ENCODE measurements around the gene MGAT4C.
"Not testable (repeated sequence)": the region's sequence is repeated elsewhere in the genome, so short reads cannot be mapped to it uniquely, and the experiment has no call there.

The MGAT4C gene

GRCh38 chr12:86097161-86097560 is 159.0 kb downstream of the MGAT4C start:
- Histone ChIP-seq H3K4me3 (ENCODE audit: insufficient read depth, low read depth, low read length, poor library complexity, severe bottlenecking) (no peak overlapping the region), H3K4me1 (ENCODE audit: control insufficient read depth, insufficient read depth, low read length, poor library complexity, severe bottlenecking) (no peaks in the 10 kb centered on the region), H3K9me3 (ENCODE audit: control insufficient read depth, low read length) (no peaks in the 10 kb centered on the region), H3K36me3 (ENCODE audit: control insufficient read depth, insufficient read depth, low read length) (no peaks in the 10 kb centered on the region), H3K27ac (ENCODE audit: insufficient read depth, low read length, poor library complexity, severe bottlenecking) (no peak overlapping the region), H3K27me3 (replicated peaks; ENCODE audit: control insufficient read depth, insufficient read depth, low read length, poor library complexity, severe bottlenecking) (no peaks in the 10 kb centered on the region)
- DNase-seq: no peak

DNA sequence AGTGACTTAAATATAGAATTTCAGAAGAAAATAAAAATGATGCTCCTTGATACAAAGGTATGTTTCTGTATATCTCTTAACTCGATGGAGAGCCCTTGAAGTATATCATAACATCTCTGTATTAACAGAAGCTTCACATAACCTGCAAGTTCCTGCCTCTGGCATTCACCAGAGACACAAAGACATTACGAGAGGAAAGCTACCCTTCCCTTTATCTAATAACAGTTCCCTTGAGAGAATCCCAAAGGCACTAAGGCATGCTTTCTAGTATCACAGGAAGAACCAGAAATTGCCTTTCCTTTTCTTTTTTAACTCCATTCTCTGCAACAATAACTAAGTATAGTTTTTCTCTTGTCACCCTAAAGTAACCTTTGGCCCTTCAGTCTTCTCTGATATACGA is 164.5 kb downstream of the MGAT4C start:
- Histone ChIP-seq H3K36me3 (ENCODE audit: control insufficient read depth, insufficient read depth, low read length) (no peaks in the 10 kb centered on the region), H3K9me3 (ENCODE audit: control insufficient read depth, low read length) (no peaks in the 10 kb centered on the region), H3K4me3 (ENCODE audit: insufficient read depth, low read depth, low read length, poor library complexity, severe bottlenecking) (no peak overlapping the region), H3K27me3 (replicated peaks; ENCODE audit: control insufficient read depth, insufficient read depth, low read length, poor library complexity, severe bottlenecking) (no peaks in the 10 kb centered on the region), H3K4me1 (ENCODE audit: control insufficient read depth, insufficient read depth, low read length, poor library complexity, severe bottlenecking) (no peaks in the 10 kb centered on the region), H3K27ac (ENCODE audit: insufficient read depth, low read length, poor library complexity, severe bottlenecking) (no peak overlapping the region)
- no peak for DNase-seq

DNA sequence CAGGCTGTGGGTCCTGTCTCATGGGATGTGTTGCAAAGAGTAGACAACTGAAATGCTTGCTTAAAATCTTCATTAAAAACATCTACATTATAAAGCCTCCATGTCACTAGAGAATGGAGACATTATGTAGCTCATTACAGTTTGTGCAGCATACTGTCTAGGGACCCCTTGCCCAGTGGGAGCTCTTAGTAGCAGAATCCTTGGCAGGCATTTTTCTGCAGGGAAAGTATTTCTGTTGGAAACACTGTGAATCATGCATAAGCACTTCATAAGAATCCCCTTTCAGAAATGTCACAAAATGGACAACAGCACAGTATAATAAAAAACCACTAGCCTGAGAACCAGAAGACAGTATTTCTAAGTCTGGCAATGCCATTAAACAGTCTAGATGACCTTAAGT is 174.3 kb downstream of the MGAT4C start:
- H3K9me3 ChIP-seq (ENCODE audit: control insufficient read depth, low read length): no peaks in the 10 kb centered on the region
- no peaks in the 10 kb centered on the region for H3K27me3 ChIP-seq (replicated peaks; ENCODE audit: control insufficient read depth, insufficient read depth, low read length, poor library complexity, severe bottlenecking)
- H3K36me3 ChIP-seq (ENCODE audit: control insufficient read depth, insufficient read depth, low read length): no peaks in the 10 kb centered on the region
- H3K27ac ChIP-seq (ENCODE audit: insufficient read depth, low read length, poor library complexity, severe bottlenecking): no peak overlapping the region
- no peak for DNase-seq
- H3K4me1 ChIP-seq (ENCODE audit: control insufficient read depth, insufficient read depth, low read length, poor library complexity, severe bottlenecking): no peaks in the 10 kb centered on the region
- no peak overlapping the region for H3K4me3 ChIP-seq (ENCODE audit: insufficient read depth, low read depth, low read length, poor library complexity, severe bottlenecking)

GRCh38 chr12:86059052-86059451 is 197.1 kb downstream of the MGAT4C start:
- H3K27ac ChIP-seq (ENCODE audit: insufficient read depth, low read length, poor library complexity, severe bottlenecking); H3K9me3 ChIP-seq (ENCODE audit: control insufficient read depth, low read length); H3K36me3 ChIP-seq (ENCODE audit: control insufficient read depth, insufficient read depth, low read length); H3K4me1 ChIP-seq (ENCODE audit: control insufficient read depth, insufficient read depth, low read length, poor library complexity, severe bottlenecking); H3K4me3 ChIP-seq (ENCODE audit: insufficient read depth, low read depth, low read length, poor library complexity, severe bottlenecking); DNase-seq; H3K27me3 ChIP-seq (replicated peaks; ENCODE audit: control insufficient read depth, insufficient read depth, low read length, poor library complexity, severe bottlenecking): not testable (repeated sequence)

DNA sequence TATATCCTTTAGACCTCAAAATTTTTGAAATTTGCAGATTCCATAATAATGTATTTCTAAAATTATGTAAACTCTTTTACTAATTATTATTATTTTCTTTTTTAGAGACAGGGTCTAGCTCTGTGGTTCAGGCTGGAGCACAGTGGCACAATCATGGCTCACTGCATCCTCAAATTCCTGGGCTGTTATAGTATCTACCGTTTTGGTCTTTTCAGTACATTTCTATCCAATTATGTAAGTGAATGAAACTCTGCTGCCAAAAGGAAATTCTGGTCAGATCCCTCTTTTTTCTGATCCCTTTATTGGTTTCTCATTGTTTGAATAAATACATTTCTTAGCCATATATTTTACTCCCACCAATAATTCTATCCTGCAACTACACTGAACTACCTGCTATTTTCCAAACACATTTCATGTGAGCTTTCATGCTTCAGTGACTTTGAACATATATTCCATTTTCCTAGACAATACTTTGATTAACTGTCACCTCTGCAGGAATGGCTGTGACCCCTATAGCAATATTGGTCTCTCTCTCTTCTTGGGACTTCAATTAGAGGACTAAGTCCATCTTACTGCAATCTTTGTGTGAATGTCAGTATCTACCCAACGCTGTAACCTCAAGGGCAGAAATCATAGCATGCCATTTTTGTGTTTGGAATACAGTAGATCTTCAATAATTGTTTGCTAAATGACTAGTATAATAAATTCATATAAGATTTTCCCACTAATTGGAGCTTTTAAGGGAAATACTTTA is 198.9 kb downstream of the MGAT4C start:
- no peak overlapping the region for H3K4me3 ChIP-seq (ENCODE audit: insufficient read depth, low read depth, low read length, poor library complexity, severe bottlenecking)
- no peak overlapping the region for H3K27ac ChIP-seq (ENCODE audit: insufficient read depth, low read length, poor library complexity, severe bottlenecking)
- H3K36me3 ChIP-seq (ENCODE audit: control insufficient read depth, insufficient read depth, low read length): no peaks in the 10 kb centered on the region
- no peak for DNase-seq
- no peaks in the 10 kb centered on the region for H3K27me3 ChIP-seq (replicated peaks; ENCODE audit: control insufficient read depth, insufficient read depth, low read length, poor library complexity, severe bottlenecking)
- no peaks in the 10 kb centered on the region for H3K9me3 ChIP-seq (ENCODE audit: control insufficient read depth, low read length)
- no peaks in the 10 kb centered on the region for H3K4me1 ChIP-seq (ENCODE audit: control insufficient read depth, insufficient read depth, low read length, poor library complexity, severe bottlenecking)

GRCh38 chr12:86052921-86053320 is 203.3 kb downstream of the MGAT4C start:
- H3K36me3 ChIP-seq (ENCODE audit: control insufficient read depth, insufficient read depth, low read length): no peaks in the 10 kb centered on the region
- H3K4me3 ChIP-seq (ENCODE audit: insufficient read depth, low read depth, low read length, poor library complexity, severe bottlenecking): no peak overlapping the region
- no peak overlapping the region for H3K27ac ChIP-seq (ENCODE audit: insufficient read depth, low read length, poor library complexity, severe bottlenecking)
- no peaks in the 10 kb centered on the region for H3K27me3 ChIP-seq (replicated peaks; ENCODE audit: control insufficient read depth, insufficient read depth, low read length, poor library complexity, severe bottlenecking)
- H3K4me1 ChIP-seq (ENCODE audit: control insufficient read depth, insufficient read depth, low read length, poor library complexity, severe bottlenecking): no peaks in the 10 kb centered on the region
- H3K9me3 ChIP-seq (ENCODE audit: control insufficient read depth, low read length): no peaks in the 10 kb centered on the region
- no peak for DNase-seq

GRCh38 chr12:86050010-86050409 is 206.2 kb downstream of the MGAT4C start:
- Histone ChIP-seq H3K9me3 (ENCODE audit: control insufficient read depth, low read length) (no peaks in the 10 kb centered on the region), H3K4me1 (ENCODE audit: control insufficient read depth, insufficient read depth, low read length, poor library complexity, severe bottlenecking) (no peaks in the 10 kb centered on the region), H3K27me3 (replicated peaks; ENCODE audit: control insufficient read depth, insufficient read depth, low read length, poor library complexity, severe bottlenecking) (no peaks in the 10 kb centered on the region), H3K27ac (ENCODE audit: insufficient read depth, low read length, poor library complexity, severe bottlenecking) (no peak overlapping the region), H3K4me3 (ENCODE audit: insufficient read depth, low read depth, low read length, poor library complexity, severe bottlenecking) (no peak overlapping the region), H3K36me3 (ENCODE audit: control insufficient read depth, insufficient read depth, low read length) (no peaks in the 10 kb centered on the region)
- DNase-seq: no peak

- no peaks in the 10 kb centered on the region for H3K27me3 ChIP-seq (replicated peaks; ENCODE audit: control insufficient read depth, insufficient read depth, low read length, poor library complexity, severe bottlenecking)
- no peak for DNase-seq
- H3K9me3 ChIP-seq (ENCODE audit: control insufficient read depth, low read length): no peaks in the 10 kb centered on the region
- no peak overlapping the region for H3K4me3 ChIP-seq (ENCODE audit: insufficient read depth, low read depth, low read length, poor library complexity, severe bottlenecking)
- no peaks in the 10 kb centered on the region for H3K36me3 ChIP-seq (ENCODE audit: control insufficient read depth, insufficient read depth, low read length)
- no peak overlapping the region for H3K27ac ChIP-seq (ENCODE audit: insufficient read depth, low read length, poor library complexity, severe bottlenecking)
- H3K4me1 ChIP-seq (ENCODE audit: control insufficient read depth, insufficient read depth, low read length, poor library complexity, severe bottlenecking): no peaks in the 10 kb centered on the region
Observed at GRCh38 chr12:86044396-86044795, 211.8 kb downstream of the MGAT4C start.

DNA sequence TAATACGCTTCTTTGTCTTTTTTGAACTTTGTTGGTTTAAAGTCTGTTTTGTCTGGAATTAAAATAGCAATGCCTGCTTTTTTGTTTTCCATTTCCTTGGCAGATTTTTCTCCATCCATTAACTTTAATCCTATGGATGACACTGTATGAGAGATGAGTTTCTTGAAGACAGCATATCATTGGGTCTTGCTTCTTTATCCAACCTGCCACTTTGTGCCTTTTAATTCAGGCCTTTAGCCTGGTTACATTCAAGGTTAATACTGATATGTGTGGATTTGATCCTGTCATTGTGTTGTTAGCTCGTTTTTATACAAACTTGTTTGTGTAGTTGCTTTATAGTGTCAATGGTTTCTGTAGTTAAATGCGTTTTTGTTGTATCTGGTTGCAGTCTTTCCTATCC is 214.1 kb downstream of the MGAT4C start:
- Histone ChIP-seq H3K4me3 (ENCODE audit: insufficient read depth, low read depth, low read length, poor library complexity, severe bottlenecking) (no peak overlapping the region), H3K27me3 (replicated peaks; ENCODE audit: control insufficient read depth, insufficient read depth, low read length, poor library complexity, severe bottlenecking) (no peaks in the 10 kb centered on the region), H3K4me1 (ENCODE audit: control insufficient read depth, insufficient read depth, low read length, poor library complexity, severe bottlenecking) (no peaks in the 10 kb centered on the region), H3K9me3 (ENCODE audit: control insufficient read depth, low read length) (no peaks in the 10 kb centered on the region), H3K27ac (ENCODE audit: insufficient read depth, low read length, poor library complexity, severe bottlenecking) (no peak overlapping the region), H3K36me3 (ENCODE audit: control insufficient read depth, insufficient read depth, low read length) (no peaks in the 10 kb centered on the region)
- no peak for DNase-seq

DNA sequence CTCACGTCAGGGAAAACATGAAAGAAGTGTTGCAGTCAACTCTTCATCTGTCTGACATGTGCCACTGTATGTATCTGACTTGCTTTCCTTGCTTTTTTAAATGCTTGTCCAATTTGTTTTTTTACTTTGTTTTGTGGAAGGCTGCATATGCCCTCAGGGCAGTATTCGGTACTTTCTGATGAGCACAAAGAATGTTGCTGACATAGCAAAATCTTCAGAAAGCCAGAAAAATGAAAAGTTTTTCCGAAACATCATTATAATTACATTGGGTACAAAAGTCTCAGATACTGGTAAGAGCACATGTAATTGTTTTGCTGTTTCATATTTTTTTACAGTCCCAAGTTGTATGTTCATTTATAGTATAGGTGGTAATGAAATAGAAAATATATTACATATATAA is 237.8 kb downstream of the MGAT4C start:
- no peaks in the 10 kb centered on the region for H3K27me3 ChIP-seq (replicated peaks; ENCODE audit: control insufficient read depth, insufficient read depth, low read length, poor library complexity, severe bottlenecking)
- no peak overlapping the region for H3K4me3 ChIP-seq (ENCODE audit: insufficient read depth, low read depth, low read length, poor library complexity, severe bottlenecking)
- H3K27ac ChIP-seq (ENCODE audit: insufficient read depth, low read length, poor library complexity, severe bottlenecking): no peak overlapping the region
- no peaks in the 10 kb centered on the region for H3K4me1 ChIP-seq (ENCODE audit: control insufficient read depth, insufficient read depth, low read length, poor library complexity, severe bottlenecking)
- H3K9me3 ChIP-seq (ENCODE audit: control insufficient read depth, low read length): no peaks in the 10 kb centered on the region
- no peak for DNase-seq
- H3K36me3 ChIP-seq (ENCODE audit: control insufficient read depth, insufficient read depth, low read length): no peaks in the 10 kb centered on the region
